ENCODE data around the gene SLC10A4. TPM values are rescaled to one million over a fixed set of nuclear protein-coding genes. Genes with fewer than 3 reads are reported as not detected.
"Not testable (repeated sequence)": the region's sequence is repeated elsewhere in the genome, so short reads cannot be mapped to it uniquely, and the experiment has no call there.

Gene SLC10A4, protein sequence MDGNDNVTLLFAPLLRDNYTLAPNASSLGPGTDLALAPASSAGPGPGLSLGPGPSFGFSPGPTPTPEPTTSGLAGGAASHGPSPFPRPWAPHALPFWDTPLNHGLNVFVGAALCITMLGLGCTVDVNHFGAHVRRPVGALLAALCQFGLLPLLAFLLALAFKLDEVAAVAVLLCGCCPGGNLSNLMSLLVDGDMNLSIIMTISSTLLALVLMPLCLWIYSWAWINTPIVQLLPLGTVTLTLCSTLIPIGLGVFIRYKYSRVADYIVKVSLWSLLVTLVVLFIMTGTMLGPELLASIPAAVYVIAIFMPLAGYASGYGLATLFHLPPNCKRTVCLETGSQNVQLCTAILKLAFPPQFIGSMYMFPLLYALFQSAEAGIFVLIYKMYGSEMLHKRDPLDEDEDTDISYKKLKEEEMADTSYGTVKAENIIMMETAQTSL
- under 1 TPM in 1 of 2 donors, not detected in 1; 0.35 TPM for total RNA-seq

- intact Hi-C loops (cut with DNase I): no loop called here
- Histone ChIP-seq H3K27ac (no peak within 1 kb of the TSS), H3K27me3 (peaks cover 51% of the 10 kb centered on the region), H3K9me3 (no peaks in the 10 kb centered on the region), H3K4me3 (peak within 1 kb of the TSS; percentile 36), H3K9ac (ENCODE audit: low read depth in 2 of 2, low read length in 2 of 2) (no peak within 1 kb of the TSS), H3K36me3 (no peaks in the 10 kb centered on the region), H3K4me1 (no peaks in the 10 kb centered on the region)
- TF ChIP-seq CTCF (IDR thresholded peaks at IDR 0.05): no peak
- no peak for DNase-seq
Observed at GRCh38 chr4:48483006-48483776, at the start of gene SLC10A4. Gene SLC10A4 (plus strand): TSS chr4:48483343. CDS start chr4:48483562, 219 bp downstream.

DNA sequence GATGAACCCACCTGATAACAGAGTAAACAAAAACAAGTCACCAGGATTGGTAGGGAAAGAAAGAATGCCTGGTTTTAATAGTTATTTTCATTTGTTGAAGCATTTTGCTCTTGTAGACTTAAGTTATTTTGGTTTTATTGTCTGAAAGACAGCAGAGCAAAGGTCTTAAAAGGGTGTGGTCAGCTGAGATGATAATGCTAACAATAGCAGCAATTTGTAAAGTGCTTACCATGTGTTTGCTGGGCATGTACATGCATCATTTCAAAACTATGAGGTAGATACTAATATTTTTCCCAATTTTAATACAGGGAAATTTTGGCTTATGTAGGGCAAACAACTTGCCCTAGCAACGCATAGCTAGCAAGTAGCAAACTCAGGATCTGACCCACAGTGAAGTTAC, 46.8 kb upstream of the SLC10A4 start:
- no peak overlapping the region for H3K9ac ChIP-seq (ENCODE audit: low read depth in 2 of 2, low read length in 2 of 2)
- no peak for DNase-seq
- no peaks in the 10 kb centered on the region for H3K27me3 ChIP-seq

DNA sequence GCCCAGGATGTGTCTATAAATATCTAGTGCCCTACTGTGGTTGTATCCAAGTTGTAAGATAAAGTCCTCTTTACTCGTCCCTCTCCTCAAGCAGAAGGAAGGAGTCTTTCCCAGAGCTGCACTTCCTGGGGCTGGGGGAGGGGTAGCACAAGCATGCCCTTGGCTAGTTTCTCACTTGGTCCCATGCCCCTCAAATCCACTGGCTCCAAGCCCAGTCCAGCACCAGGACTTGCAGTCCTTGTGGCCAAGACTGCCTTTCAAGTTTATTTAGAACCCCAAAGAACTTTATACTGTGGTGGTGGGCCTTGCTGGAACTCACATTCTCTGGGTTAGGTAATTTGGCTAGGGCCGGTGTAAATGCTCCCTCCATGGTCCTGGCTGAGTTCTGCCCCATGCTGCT, 43.2 kb upstream of the SLC10A4 start:
- Histone ChIP-seq H3K27me3 (no peaks in the 10 kb centered on the region), H3K36me3 (no peaks in the 10 kb centered on the region), H3K4me1 (no peaks in the 10 kb centered on the region), H3K9me3 (no peaks in the 10 kb centered on the region), H3K4me3 (no peak overlapping the region), H3K9ac (ENCODE audit: low read depth in 2 of 2, low read length in 2 of 2) (no peak overlapping the region), H3K27ac (no peak overlapping the region)
- no peak for DNase-seq
- intact Hi-C loops (cut with DNase I): loop anchor here (10.0 kb wide), 1 partner anchor 525 kb away; no protein-coding TSS in a partner anchor
- TF ChIP-seq CTCF (IDR thresholded peaks at IDR 0.05): no peak

More for the DNA sequence above, 46.8 kb upstream of the SLC10A4 start:
- Histone ChIP-seq H3K4me1 (no peaks in the 10 kb centered on the region), H3K9me3 (no peaks in the 10 kb centered on the region), H3K36me3 (no peaks in the 10 kb centered on the region), H3K27ac (no peak overlapping the region), H3K4me3 (no peak overlapping the region)
- TF ChIP-seq CTCF (IDR thresholded peaks at IDR 0.05): no peak
- intact Hi-C loops (cut with DNase I): no loop called here

GRCh38 chr4:48440914-48441313, 42.2 kb upstream of the SLC10A4 start:
- H3K27me3 ChIP-seq; H3K36me3 ChIP-seq; H3K9me3 ChIP-seq; H3K4me1 ChIP-seq; DNase-seq; H3K27ac ChIP-seq; H3K4me3 ChIP-seq; H3K9ac ChIP-seq (ENCODE audit: low read depth in 2 of 2, low read length in 2 of 2): not testable (repeated sequence)
- intact Hi-C loops (cut with DNase I): loop anchor here (10.0 kb wide), 1 partner anchor 524 kb away; no protein-coding TSS in a partner anchor

DNA sequence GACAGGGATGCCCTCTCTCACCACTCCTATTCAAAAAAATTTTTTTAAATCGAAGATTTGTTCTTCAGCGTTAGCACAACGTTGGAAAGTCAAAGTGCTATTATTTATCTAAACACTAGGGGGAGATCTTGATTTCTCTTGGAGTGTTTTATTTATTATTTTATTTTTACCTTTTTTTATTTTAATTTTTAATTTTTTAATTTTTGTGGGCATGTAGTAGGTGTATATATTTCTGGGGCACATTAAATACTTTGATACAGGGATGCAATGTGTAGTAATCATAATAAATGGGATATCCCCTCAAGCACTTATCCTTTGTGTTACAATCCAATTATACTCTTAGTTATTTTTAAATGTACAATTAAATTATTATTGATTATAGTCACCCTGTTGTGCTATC, 37.4 kb upstream of the SLC10A4 start:
- no peak for DNase-seq

More for the DNA sequence above, 37.4 kb upstream of the SLC10A4 start:
- no peaks in the 10 kb centered on the region for H3K4me1 ChIP-seq
- H3K9me3 ChIP-seq: no peaks in the 10 kb centered on the region
- TF ChIP-seq CTCF (IDR thresholded peaks at IDR 0.05): peak; percentile 48
- H3K9ac ChIP-seq (ENCODE audit: low read depth in 2 of 2, low read length in 2 of 2): no peak overlapping the region
- no peak overlapping the region for H3K27ac ChIP-seq
- H3K27me3 ChIP-seq: no peaks in the 10 kb centered on the region
- H3K4me3 ChIP-seq: no peak overlapping the region
- intact Hi-C loops (cut with DNase I): loop anchor here (10.0 kb wide), 1 partner anchor 519 kb away; no protein-coding TSS in a partner anchor
- no peaks in the 10 kb centered on the region for H3K36me3 ChIP-seq

Data from colonic mucosa (tissue), 4 donors.